GM19238 (cell line): ENCODE results near the gene PMF1.
A peak's percentile ranks its signal among the peaks of the same experiment; 100 is the strongest.

Source experiments
- DNase-seq: peaks from one replicate; pipeline ENCODE4 v3.0.0; 2011; ENCODE audit warnings: low spot score; ENCODE audit not compliant: insufficient read length

The PMF1 gene

GRCh38 chr1:156266051-156266450, 53.2 kb downstream of the PMF1 start:
- DNase-seq = no peak

- no peak for DNase-seq
These were observed 55.5 kb downstream of the PMF1 start for GRCh38 chr1:156268336-156268735.

GRCh38 chr1:156270314-156270713, 57.5 kb downstream of the PMF1 start:
- no peak for DNase-seq

- DNase-seq = no peak
These were observed 63.7 kb downstream of the PMF1 start for GRCh38 chr1:156276532-156276931.

- DNase-seq = no peak
These were observed 64.2 kb downstream of the PMF1 start for GRCh38 chr1:156276966-156277381.

GRCh38 chr1:156279837-156280236, 67.0 kb downstream of the PMF1 start:
- DNase-seq = no peak

GRCh38 chr1:156281281-156281680, 68.5 kb downstream of the PMF1 start:
- DNase-seq = peak; percentile 33

- DNase-seq = no peak
These were observed 69.1 kb downstream of the PMF1 start for GRCh38 chr1:156281693-156282478.

GRCh38 chr1:156282479-156283222, 69.8 kb downstream of the PMF1 start, which contains the start of gene SMG5:
SMG5 (minus strand) TSS chr1:156282825; CDS start chr1:156282680, 145 bp downstream.
- peak; percentile 91 for DNase-seq

- no peak for DNase-seq
These were observed 70.7 kb downstream of the PMF1 start for GRCh38 chr1:156283521-156283920.

- no peak for DNase-seq
These were observed 71.3 kb downstream of the PMF1 start, which contains the start of gene TMEM79 for GRCh38 chr1:156284112-156284511. TMEM79 (plus strand) TSS chr1:156284325; CDS start chr1:156285227, 902 bp downstream.

- DNase-seq = no peak
These were observed 72.0 kb downstream of the PMF1 start for GRCh38 chr1:156284757-156285156.

GRCh38 chr1:156285437-156285836, 72.6 kb downstream of the PMF1 start:
- no peak for DNase-seq

- DNase-seq = no peak
These were observed 73.3 kb downstream of the PMF1 start for GRCh38 chr1:156286061-156286460.
